GM23338 (cell line): ENCODE data around the gene KIF17. TPM values are rescaled to one million over a fixed set of nuclear protein-coding genes. Genes with fewer than 3 reads are reported as not detected.

Source experiments
- ATAC-seq: fragments of 200-7000 bp; cut with Tn5 transposase; 3 replicates; pipeline ENCODE4 v1.9.1; 2020
- DNase-seq: peaks from one replicate; pipeline ENCODE4 v3.0.0-alpha.2; 2015; ENCODE audit warnings: low spot score
- H2AFZ ChIP-seq: fragments of 200-600 bp; sonication (generic); 2 replicates; pipeline ENCODE4 v1.8.0; 2016; ENCODE audit warnings: antibody characterized with exemption, mild to moderate bottlenecking, moderate library complexity
- H3F3A ChIP-seq: fragments of 200-600 bp; sonication (generic); replicated peaks from 2 replicates; pipeline ENCODE4 v1.8.0; 2017; ENCODE audit warnings: antibody characterized with exemption, mixed run types, low read depth
- H3K27ac ChIP-seq: fragments of 200-600 bp; sonication (generic); 2 replicates; pipeline ENCODE4 v1.6.1; 2016; ENCODE audit warnings: low read depth
- H3K27me3 ChIP-seq: fragments of 200-600 bp; sonication (generic); 2 replicates; pipeline ENCODE4 v1.8.0; 2016; ENCODE audit warnings: mild to moderate bottlenecking, mixed run types, moderate library complexity; ENCODE audit not compliant: insufficient read depth
- H3K36me3 ChIP-seq: fragments of 200-600 bp; sonication (generic); 2 replicates; pipeline ENCODE4 v1.8.0; 2016; ENCODE audit warnings: mild to moderate bottlenecking; ENCODE audit not compliant: insufficient read depth
- H3K4me1 ChIP-seq: fragments of 200-600 bp; sonication (generic); 2 replicates; pipeline ENCODE4 v1.8.0; 2016; ENCODE audit warnings: mild to moderate bottlenecking, moderate library complexity; ENCODE audit not compliant: insufficient read depth
- H3K4me2 ChIP-seq: fragments of 200-600 bp; sonication (generic); 2 replicates; pipeline ENCODE4 v1.7.1; 2017; ENCODE audit warnings: mixed run types
- H3K4me3 ChIP-seq: fragments of 200-600 bp; sonication (generic); 2 replicates; pipeline ENCODE4 v1.6.1; 2016; ENCODE audit warnings: mixed run types
- H3K79me2 ChIP-seq: fragments of 200-600 bp; sonication (generic); replicated peaks from 2 replicates; pipeline ENCODE4 v1.8.0; 2017; ENCODE audit warnings: mild to moderate bottlenecking; ENCODE audit not compliant: insufficient read depth
- H3K9me2 ChIP-seq: fragments of 200-600 bp; sonication (generic); 2 replicates; pipeline ENCODE4 v1.8.0; 2017; ENCODE audit not compliant: insufficient read depth
- H4K20me1 ChIP-seq: fragments of 200-600 bp; sonication (generic); replicated peaks from 2 replicates; pipeline ENCODE4 v1.8.0; 2017; ENCODE audit warnings: mild to moderate bottlenecking; ENCODE audit not compliant: insufficient read depth
- H3K27ac Mint-ChIP-seq: 2 replicates; pipeline ENCODE4 v1.8.0; 2020; ENCODE audit warnings: inconsistent platforms, mild to moderate bottlenecking, moderate library complexity, mixed read lengths
- H3K27me3 Mint-ChIP-seq: 3 replicates; pipeline ENCODE4 v1.8.0; 2022; ENCODE audit warnings: low read depth, mild to moderate bottlenecking, moderate library complexity, mixed read lengths, inconsistent platforms; ENCODE audit not compliant: insufficient read depth, poor library complexity
- H3K36me3 Mint-ChIP-seq: 3 replicates; pipeline ENCODE4 v1.8.0; 2021; ENCODE audit warnings: low read depth, mild to moderate bottlenecking, inconsistent platforms, moderate library complexity, mixed read lengths
- H3K4me1 Mint-ChIP-seq: 3 replicates; pipeline ENCODE4 v1.8.0; 2020; ENCODE audit warnings: mild to moderate bottlenecking, inconsistent platforms, mixed read lengths
- H3K4me3 Mint-ChIP-seq: 3 replicates; pipeline ENCODE4 v1.8.0; 2021; ENCODE audit warnings: moderate library complexity, mild to moderate bottlenecking, inconsistent platforms, mixed read lengths
- H3K9me3 Mint-ChIP-seq: 3 replicates; pipeline ENCODE4 v1.8.0; 2020; ENCODE audit warnings: moderate library complexity, mild to moderate bottlenecking, inconsistent platforms, mixed read lengths
- CREB1 ChIP-seq: fragments of 250-450 bp; sonication (Bioruptor Pico); IDR thresholded peaks from 2 replicates; pipeline ENCODE4 v1.5.0; 2020; ENCODE audit warnings: low read depth, mild to moderate bottlenecking, moderate library complexity
- CTCF ChIP-seq, 2 experiments: fragments of 200-600 bp in 1 of 2; sonication (generic) in 1 of 2; conservative IDR thresholded peaks; 2 replicates each; pipeline versions ENCODE4 v1.5.1 to v1.6.1; 2016 to 2017; ENCODE audit warnings: antibody characterized with exemption in 2 of 2, low read depth in 2 of 2, mild to moderate bottlenecking in 2 of 2, moderate library complexity in 1 of 2
- ETS1 ChIP-seq: IDR thresholded peaks from 2 replicates; pipeline ENCODE4 v1.6.1; 2016; ENCODE audit warnings: antibody characterized with exemption
- EZH2 ChIP-seq: fragments of 200-600 bp; sonication (generic); IDR thresholded peaks from one replicate; pipeline ENCODE4 v1.8.0; 2017; ENCODE audit warnings: antibody characterized with exemption, mild to moderate bottlenecking, low read depth; ENCODE audit not compliant: unreplicated experiment
- EZH2phosphoT487 ChIP-seq: fragments of 200-600 bp; sonication (generic); IDR thresholded peaks from one replicate; pipeline ENCODE4 v1.8.1; 2018; ENCODE audit warnings: antibody characterized with exemption; ENCODE audit not compliant: unreplicated experiment
- JUNB ChIP-seq: IDR thresholded peaks from one replicate; pipeline ENCODE4 v1.6.1; 2016; ENCODE audit warnings: antibody characterized with exemption; ENCODE audit not compliant: unreplicated experiment
- NANOG ChIP-seq: IDR thresholded peaks from 2 replicates; pipeline ENCODE4 v1.6.1; 2016; ENCODE audit warnings: antibody characterized with exemption, borderline replicate concordance
- POLR2AphosphoS5 ChIP-seq: IDR thresholded peaks from 2 replicates; pipeline ENCODE4 v1.6.1; 2016; ENCODE audit warnings: antibody characterized with exemption, low read depth
- REST ChIP-seq: IDR thresholded peaks from one replicate; pipeline ENCODE4 v1.6.1; 2018; ENCODE audit warnings: antibody characterized with exemption; ENCODE audit not compliant: unreplicated experiment
- STAT1 ChIP-seq: IDR thresholded peaks from one replicate; pipeline ENCODE4 v1.6.1; 2016; ENCODE audit warnings: antibody characterized with exemption; ENCODE audit not compliant: unreplicated experiment
- ZNF114 ChIP-seq: fragments of 250-450 bp; sonication (Bioruptor Pico); IDR thresholded peaks from 2 replicates; pipeline ENCODE4 v1.5.0; 2020; ENCODE audit warnings: mild to moderate bottlenecking, moderate library complexity
- ZNF331 ChIP-seq: fragments of 250-450 bp; sonication (Bioruptor Pico); IDR thresholded peaks from 2 replicates; pipeline ENCODE4 v1.5.0; 2020; ENCODE audit warnings: low read depth, mild to moderate bottlenecking, moderate library complexity
- polyA plus RNA-seq: library from polyadenylated mRNA; unstranded; fragments of >200 nt; fragmentation: Nextera tagmentation; extraction: Ambion mirVana; gene quantifications from 2 replicates; pipeline ENCODE4 v1.2.1, GENCODE V29; 2016
- total RNA-seq: library from RNA; depleted of rRNA; stranded (reverse); fragments of >200 nt; shearing (Covaris generic); gene quantifications from 2 replicates; pipeline ENCODE4 v1.2.3, GENCODE V29; 2014

KIF17 gene
- total and polyA plus RNA-seq, 2 experiments from 2014 or later = 5.9 to 18.6 TPM

- H3K9me2 ChIP-seq = no peaks in the 10 kb centered on the region
- H3K79me2 ChIP-seq = no peaks in the 10 kb centered on the region
- H3K4me3 ChIP-seq = no peak overlapping the region
- no peak for ATAC-seq
- H3K4me1 ChIP-seq = no peaks in the 10 kb centered on the region
- TF ChIP-seq CREB1 (CRISPR knock-in tag) (no peak), JUNB (no peak), NANOG (no peak), STAT1 (no peak)
- H4K20me1 ChIP-seq = no peaks in the 10 kb centered on the region
- H2AFZ ChIP-seq = no peak overlapping the region
- H3F3A ChIP-seq = no peaks in the 10 kb centered on the region
- no peaks in the 10 kb centered on the region for H3K27me3 ChIP-seq
- DNase-seq = no peak
- Mint-ChIP-seq H3K4me3 (no peak overlapping the region), H3K27me3 (peaks cover 6% of the 10 kb centered on the region), H3K4me1 (peaks cover 4% of the 10 kb centered on the region; the same call in 2 of the 3 replicates), H3K9me3 (peaks cover 2% of the 10 kb centered on the region; the same call in 1 of the 3 replicates), H3K27ac (no peak overlapping the region), H3K36me3 (peaks cover 18% of the 10 kb centered on the region)
- no peak overlapping the region for H3K27ac ChIP-seq
- H3K36me3 ChIP-seq = no peaks in the 10 kb centered on the region
- no peak overlapping the region for H3K4me2 ChIP-seq
Measured at GRCh38 chr1:20683614-20684013, 34.2 kb downstream of the KIF17 start.

- Histone ChIP-seq H3K4me3 (no peak overlapping the region), H3K27me3 (no peaks in the 10 kb centered on the region), H3K4me1 (no peaks in the 10 kb centered on the region), H3K36me3 (no peaks in the 10 kb centered on the region), H3K27ac (no peak overlapping the region), H3F3A (no peaks in the 10 kb centered on the region), H2AFZ (no peak overlapping the region), H3K9me2 (no peaks in the 10 kb centered on the region), H4K20me1 (no peaks in the 10 kb centered on the region), H3K79me2 (no peaks in the 10 kb centered on the region), H3K4me2 (no peak overlapping the region)
- Mint-ChIP-seq H3K27me3 (peaks cover 4% of the 10 kb centered on the region), H3K4me3 (no peak overlapping the region), H3K36me3 (peaks cover 23% of the 10 kb centered on the region), H3K4me1 (peaks cover 4% of the 10 kb centered on the region; the same call in 2 of the 3 replicates), H3K27ac (no peak overlapping the region), H3K9me3 (no peaks in the 10 kb centered on the region)
- DNase-seq (no peak), ATAC-seq (no peak)
- no peak for TF ChIP-seq ETS1
- no peak for TF ChIP-seq JUNB
- no peak for TF ChIP-seq CTCF (conservative IDR thresholded peaks at IDR 0.05; ENCODE audit: low read depth in 2 of 2)
- TF ChIP-seq ZNF114 (CRISPR knock-in tag) = no peak
- TF ChIP-seq STAT1 = no peak
- no peak for TF ChIP-seq NANOG
- TF ChIP-seq CREB1 (CRISPR knock-in tag) = no peak
- no peak for TF ChIP-seq REST
- TF ChIP-seq EZH2phosphoT487 = no peak
- no peak for TF ChIP-seq EZH2
- no peak for TF ChIP-seq ZNF331 (CRISPR knock-in tag)
- no peak for TF ChIP-seq POLR2AphosphoS5
Measured at GRCh38 chr1:20682571-20683236, 35.1 kb downstream of the KIF17 start.
